EL (cell line): ENCODE measurements around the gene DNAH7.
A peak's percentile ranks its signal among the peaks of the same experiment; 100 is the strongest.
"Not testable (repeated sequence)": the region's sequence is repeated elsewhere in the genome, so short reads cannot be mapped to it uniquely, and the experiment has no call there.

Source experiments
- DNase-seq: peaks from one replicate; pipeline ENCODE4 v3.0.0-alpha.2; 2016

DNAH7 gene

GRCh38 chr2:195706161-195706900 lies 362.3 kb downstream of the DNAH7 start:
- DNase-seq: peak; percentile 60

DNA sequence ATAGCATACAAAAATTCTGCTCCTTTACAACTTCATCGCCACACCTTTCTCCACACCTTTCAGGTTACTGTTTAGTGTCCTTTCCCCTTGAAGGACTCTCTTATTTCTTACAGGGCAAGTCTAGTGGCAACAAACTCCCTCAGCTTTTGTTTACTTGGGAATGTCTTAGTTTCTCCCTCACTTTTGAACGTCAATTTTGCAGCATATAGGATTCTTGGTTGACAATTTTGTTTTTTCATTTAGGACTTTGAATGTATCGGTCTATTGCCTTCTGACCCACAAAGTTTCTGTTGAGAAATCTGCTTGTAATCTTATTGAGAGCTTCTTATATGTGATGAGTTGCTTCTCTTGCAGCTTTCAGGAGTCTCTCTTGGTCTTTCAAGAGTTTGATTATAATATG lies 368.2 kb downstream of the DNAH7 start:
- no peak for DNase-seq

GRCh38 chr2:195697681-195698220 lies 370.9 kb downstream of the DNAH7 start:
- no peak for DNase-seq

DNA sequence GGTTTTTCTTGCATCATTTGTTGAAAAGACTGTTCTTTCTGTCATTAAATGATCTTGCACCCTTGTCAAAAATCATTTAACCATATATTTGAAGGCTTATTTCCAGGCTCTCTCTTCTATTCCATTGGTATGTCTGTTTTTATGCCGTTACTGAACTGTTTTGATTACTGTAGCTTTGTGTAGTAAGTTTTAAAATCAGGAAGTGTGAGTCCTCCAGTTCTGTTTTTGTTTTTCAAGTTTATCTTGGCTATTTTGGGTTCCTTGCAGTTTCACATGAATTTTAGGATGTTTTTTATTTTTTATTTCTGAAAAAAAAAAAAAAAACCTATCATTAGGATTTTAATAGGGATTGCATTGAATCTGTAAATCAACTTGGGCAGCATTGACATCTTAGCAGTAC lies 372.6 kb downstream of the DNAH7 start:
- DNase-seq: no peak

DNA sequence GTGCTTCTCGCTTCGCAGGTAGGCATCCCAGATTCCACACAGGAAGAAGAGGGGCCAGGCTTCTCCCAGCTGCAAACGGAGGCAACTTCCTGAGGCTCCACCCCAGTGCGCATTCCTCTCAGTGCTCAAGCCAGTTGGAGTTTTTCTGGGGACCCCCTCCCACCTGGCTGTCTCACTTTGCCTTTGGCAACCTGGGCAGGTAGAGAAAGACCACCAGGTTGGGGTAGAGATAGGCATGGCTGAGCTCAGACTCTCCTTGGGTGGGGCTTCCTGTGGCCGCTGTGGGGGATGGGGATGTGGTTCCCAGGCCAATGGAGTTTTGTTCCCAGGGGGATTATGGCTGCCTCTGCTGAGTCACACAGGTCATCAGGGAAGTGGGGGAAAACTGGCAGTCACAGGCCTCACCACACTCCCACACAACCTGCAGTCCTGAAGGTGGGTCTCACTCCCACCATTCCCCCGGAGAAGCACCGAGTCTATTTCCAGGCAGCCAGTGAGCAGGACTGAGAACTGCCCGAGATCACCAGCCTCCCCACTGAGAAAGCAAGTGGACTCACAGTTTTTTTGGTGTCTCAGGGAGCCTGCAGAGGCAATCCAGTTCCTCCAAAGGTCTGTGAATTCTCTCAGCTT lies 373.5 kb downstream of the DNAH7 start:
- no peak for DNase-seq

DNA sequence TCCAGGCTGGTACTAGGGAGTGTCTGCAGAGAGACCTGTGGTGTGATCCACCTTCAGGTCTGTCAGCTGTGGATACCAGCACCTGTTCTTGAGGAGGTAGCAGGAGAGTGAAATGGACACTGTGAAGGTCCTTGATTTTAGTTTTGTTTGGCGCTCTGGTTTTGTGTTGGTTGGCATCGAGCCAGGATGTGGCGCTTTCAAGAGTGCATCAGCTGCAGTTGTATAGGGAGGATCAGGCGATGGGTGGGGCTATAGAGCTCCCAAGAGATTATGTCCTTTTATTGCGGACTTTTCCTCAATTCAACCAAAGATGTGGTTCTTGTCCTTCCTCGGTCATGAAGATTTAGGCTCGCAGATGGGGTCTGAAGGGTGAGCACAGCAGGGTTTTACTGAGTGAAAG lies 374.1 kb downstream of the DNAH7 start:
- DNase-seq: no peak

- DNase-seq: not testable (repeated sequence)
Measured at GRCh38 chr2:195692531-195692930, 376.1 kb downstream of the DNAH7 start.
